ENCODE measurements around the gene TNFAIP3.

The TNFAIP3 gene

DNA sequence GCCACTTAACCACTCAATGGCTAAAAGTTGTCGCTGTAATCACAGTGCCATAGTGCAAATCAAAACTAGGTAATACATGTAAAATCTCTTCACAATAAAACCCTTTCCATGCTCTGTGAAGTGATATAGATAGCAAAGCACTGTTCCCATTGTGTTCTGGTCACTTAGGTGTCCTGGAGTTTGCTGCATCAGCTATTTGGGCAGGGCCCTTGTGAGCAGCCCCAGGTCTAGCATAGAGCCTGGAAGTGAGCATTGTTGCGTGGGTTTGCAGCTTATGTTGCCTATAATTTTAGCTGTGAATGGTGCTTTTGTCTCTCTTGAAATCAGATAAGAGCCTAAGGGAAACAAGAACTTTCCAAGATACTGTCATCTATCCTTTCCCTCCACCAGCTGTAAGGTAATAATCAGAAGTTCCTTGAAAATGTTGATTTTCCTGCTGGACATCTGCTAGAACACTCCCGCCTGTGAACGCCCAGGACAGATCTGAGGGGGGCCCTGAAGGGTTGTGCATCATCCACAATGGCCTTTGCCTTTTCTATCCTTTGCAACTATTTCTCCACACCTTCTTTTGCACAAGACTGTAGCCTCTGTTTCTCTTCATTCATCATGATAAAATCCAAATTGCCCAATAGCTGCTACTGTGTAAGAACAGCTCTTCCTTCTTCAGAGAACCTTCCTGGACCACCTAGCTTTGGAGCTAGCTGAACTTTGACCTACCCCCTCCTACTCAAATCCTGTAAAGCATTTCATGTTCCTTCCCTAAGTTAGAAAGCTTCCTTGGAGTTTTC is 57.0 kb downstream of the TNFAIP3 start:
- no peak for DNase-seq
- TF ChIP-seq, protein P1, sequence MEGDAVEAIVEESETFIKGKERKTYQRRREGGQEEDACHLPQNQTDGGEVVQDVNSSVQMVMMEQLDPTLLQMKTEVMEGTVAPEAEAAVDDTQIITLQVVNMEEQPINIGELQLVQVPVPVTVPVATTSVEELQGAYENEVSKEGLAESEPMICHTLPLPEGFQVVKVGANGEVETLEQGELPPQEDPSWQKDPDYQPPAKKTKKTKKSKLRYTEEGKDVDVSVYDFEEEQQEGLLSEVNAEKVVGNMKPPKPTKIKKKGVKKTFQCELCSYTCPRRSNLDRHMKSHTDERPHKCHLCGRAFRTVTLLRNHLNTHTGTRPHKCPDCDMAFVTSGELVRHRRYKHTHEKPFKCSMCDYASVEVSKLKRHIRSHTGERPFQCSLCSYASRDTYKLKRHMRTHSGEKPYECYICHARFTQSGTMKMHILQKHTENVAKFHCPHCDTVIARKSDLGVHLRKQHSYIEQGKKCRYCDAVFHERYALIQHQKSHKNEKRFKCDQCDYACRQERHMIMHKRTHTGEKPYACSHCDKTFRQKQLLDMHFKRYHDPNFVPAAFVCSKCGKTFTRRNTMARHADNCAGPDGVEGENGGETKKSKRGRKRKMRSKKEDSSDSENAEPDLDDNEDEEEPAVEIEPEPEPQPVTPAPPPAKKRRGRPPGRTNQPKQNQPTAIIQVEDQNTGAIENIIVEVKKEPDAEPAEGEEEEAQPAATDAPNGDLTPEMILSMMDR (IDR thresholded peaks at IDR 0.05; ENCODE audit: low read depth, low read length) = no peak
- Histone ChIP-seq H3K27me3 (0 out of 2 replicates have a peak, but pooled peaks cover 3% of the 10 kb centered on the region), H3K36me3 (no peaks in the 10 kb centered on the region), H3K9me3 (no peaks in the 10 kb centered on the region), H3K4me3 (ENCODE audit: low read depth, low read length) (no peak overlapping the region), H3K4me1 (no peaks in the 10 kb centered on the region)

DNA sequence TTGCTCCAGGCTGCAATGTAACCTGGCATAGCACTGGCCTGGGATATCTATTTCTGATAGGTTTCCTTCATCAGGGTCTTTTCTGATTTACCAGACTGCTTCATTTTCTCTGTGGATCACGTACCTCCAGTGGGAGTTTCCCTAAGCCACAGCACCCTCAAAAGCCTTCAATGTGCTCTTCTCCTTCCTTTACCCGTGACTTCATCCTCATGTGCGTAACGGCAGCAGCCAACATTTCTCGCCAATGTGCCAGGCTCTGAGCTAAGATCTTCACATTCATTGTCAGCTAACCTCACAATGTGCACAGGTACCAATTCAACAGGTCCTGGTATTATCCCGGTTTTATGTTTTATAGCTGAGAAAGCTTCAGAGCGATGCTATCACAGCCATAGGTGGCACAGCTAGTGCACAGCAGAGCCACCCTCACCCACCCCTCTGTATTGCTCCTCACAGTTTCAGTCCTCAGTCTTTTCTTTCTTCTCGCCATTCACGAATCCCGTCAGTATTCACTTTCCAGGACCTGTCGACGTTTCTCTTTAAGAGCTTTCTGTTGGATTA is 58.2 kb downstream of the TNFAIP3 start:
- Histone ChIP-seq H3K4me3 (ENCODE audit: low read depth, low read length) (no peak overlapping the region), H3K9me3 (no peaks in the 10 kb centered on the region), H3K4me1 (no peaks in the 10 kb centered on the region), H3K27me3 (0 out of 2 replicates have a peak, but pooled peaks cover 3% of the 10 kb centered on the region), H3K36me3 (no peaks in the 10 kb centered on the region)
- TF ChIP-seq, protein P1 (IDR thresholded peaks at IDR 0.05; ENCODE audit: low read depth, low read length) = no peak
- DNase-seq = no peak

DNA sequence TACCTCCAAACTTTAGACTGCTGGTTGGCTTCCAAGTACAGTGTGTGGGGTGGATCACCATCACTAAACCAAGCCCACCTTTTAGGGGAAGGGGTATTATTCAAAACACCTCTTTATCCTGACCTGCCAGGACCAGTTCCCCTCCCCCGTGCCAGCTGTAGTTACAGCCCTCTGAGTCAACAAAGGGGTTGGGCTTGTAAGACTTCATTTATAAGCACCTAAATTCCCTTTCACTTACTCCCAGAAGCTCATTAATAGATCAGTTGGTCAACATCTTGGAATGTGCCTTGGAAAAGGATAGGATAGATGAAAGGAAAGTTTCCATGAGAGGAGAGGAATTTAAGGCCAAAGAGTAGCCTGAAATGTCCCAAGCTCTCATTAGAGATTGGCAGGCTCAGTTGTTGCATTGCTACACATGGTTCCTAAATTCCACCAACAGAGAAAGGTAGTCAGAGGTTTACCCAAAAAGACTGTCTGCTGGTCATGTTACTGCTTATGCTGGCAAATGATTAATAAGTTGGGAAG is 59.2 kb downstream of the TNFAIP3 start:
- Histone ChIP-seq H3K27me3 (0 out of 2 replicates have a peak, but pooled peaks cover 3% of the 10 kb centered on the region), H3K4me1 (no peaks in the 10 kb centered on the region), H3K36me3 (no peaks in the 10 kb centered on the region), H3K4me3 (ENCODE audit: low read depth, low read length) (no peak overlapping the region), H3K9me3 (no peaks in the 10 kb centered on the region)
- DNase-seq = no peak
- TF ChIP-seq, protein P1 (IDR thresholded peaks at IDR 0.05; ENCODE audit: low read depth, low read length) = no peak

DNA sequence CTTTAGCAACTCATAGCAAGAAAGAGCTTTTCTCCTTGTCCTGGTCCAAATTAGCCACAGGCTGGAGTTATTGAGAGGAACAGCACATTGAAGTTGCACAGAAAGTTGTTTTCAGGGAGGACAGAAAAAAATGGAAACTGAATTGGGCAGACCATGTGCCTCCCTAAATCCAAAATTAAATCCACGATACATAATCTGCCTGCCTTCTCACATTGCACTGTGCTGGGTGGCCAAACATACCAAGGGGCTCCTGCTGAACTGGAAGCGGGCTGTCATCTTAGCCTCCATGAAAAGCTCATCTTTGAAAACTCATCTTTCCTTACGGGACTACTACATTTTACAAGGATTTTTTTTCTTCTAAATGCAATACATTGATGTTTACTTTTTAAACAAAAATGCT is 59.9 kb downstream of the TNFAIP3 start:
- TF ChIP-seq, protein P1 (IDR thresholded peaks at IDR 0.05; ENCODE audit: low read depth, low read length) = no peak
- no peaks in the 10 kb centered on the region for H3K36me3 ChIP-seq
- H3K27me3 ChIP-seq = 0 out of 2 replicates have a peak, but pooled peaks cover 3% of the 10 kb centered on the region
- H3K4me1 ChIP-seq = no peaks in the 10 kb centered on the region
- no peaks in the 10 kb centered on the region for H3K9me3 ChIP-seq
- no peak overlapping the region for H3K4me3 ChIP-seq (ENCODE audit: low read depth, low read length)
- no peak for DNase-seq

DNA sequence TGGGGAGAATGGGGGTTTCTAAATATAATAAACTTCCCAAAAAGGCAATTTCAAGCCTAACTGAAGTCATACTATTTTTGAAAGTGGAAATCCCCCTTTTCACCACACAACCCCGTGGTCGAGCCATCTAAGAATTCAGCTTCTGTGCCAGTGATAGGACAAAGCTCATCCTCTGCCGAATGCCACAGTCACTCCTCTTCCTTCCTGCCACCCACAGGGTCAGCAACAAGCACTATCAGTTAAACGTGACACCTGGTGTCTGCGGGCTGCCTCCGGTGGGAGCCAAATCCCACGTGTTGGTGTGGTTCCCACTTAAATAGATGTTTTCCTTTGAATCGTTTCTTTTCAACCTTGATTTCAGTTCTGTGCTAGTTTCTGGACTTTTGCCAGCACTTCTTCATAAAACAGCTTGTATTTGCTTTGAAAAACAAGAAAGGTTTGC is 60.7 kb downstream of the TNFAIP3 start:
- Histone ChIP-seq H3K9me3 (no peaks in the 10 kb centered on the region), H3K36me3 (no peaks in the 10 kb centered on the region), H3K4me3 (ENCODE audit: low read depth, low read length) (no peak overlapping the region), H3K4me1 (no peaks in the 10 kb centered on the region), H3K27me3 (0 out of 2 replicates have a peak, but pooled peaks cover 3% of the 10 kb centered on the region)
- TF ChIP-seq, protein P1 (IDR thresholded peaks at IDR 0.05; ENCODE audit: low read depth, low read length) = no peak
- no peak for DNase-seq

DNA sequence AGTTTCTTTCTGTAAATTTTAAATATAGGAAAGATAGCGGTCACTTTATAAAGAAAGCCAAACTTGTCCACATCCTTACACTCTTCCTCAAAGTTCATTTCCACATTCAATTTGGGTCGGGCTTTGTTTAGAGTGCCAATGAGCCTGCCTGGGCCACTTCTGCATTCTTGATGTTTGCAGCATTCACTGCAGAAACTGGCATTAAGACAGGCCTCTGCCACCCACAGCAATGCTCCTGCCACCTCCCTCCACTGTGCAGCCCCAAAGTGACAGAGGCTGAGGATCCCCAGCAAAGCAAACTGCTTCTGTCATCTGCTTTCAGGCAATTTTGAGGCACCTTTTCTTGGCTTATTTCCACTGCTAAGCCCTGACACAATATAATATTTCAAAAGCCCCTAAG is 61.2 kb downstream of the TNFAIP3 start:
- Histone ChIP-seq H3K4me3 (ENCODE audit: low read depth, low read length) (no peak overlapping the region), H3K9me3 (no peaks in the 10 kb centered on the region), H3K36me3 (no peaks in the 10 kb centered on the region), H3K27me3 (0 out of 2 replicates have a peak, but pooled peaks cover 3% of the 10 kb centered on the region), H3K4me1 (no peaks in the 10 kb centered on the region)
- no peak for DNase-seq
- TF ChIP-seq, protein P1 (IDR thresholded peaks at IDR 0.05; ENCODE audit: low read depth, low read length) = no peak
